Psoas muscle (tissue), 8 donors: ENCODE results near the gene NINL. TPM values are rescaled to one million over a fixed set of nuclear protein-coding genes. Genes with fewer than 3 reads are reported as not detected.

Experiments
- ATAC-seq, 4 donors: fragments of 200-7000 bp; cut with Tn5 transposase; one replicate each; pipeline ENCODE4 v1.9.1; 2020; ENCODE audit warnings: moderate library complexity in 3 of 4, mild to moderate bottlenecking in 2 of 4
- DNase-seq, 2 donors: peaks; one replicate each; pipeline ENCODE4 v3.0.0-alpha.2; 2020
- H3K27ac ChIP-seq: fragments of 200-600 bp; one replicate; pipeline ENCODE4 v1.8.0; 2022
- H3K27me3 ChIP-seq, 3 donors: fragments of 200-600 bp in 1 of 3; one replicate each; pipeline versions ENCODE4 v1.6.1 to v1.8.0; 2013 to 2022; ENCODE audit warnings: low read length in 2 of 3, mild to moderate bottlenecking in 2 of 3, moderate library complexity in 1 of 3; ENCODE audit not compliant: insufficient read depth in 3 of 3
- H3K36me3 ChIP-seq, 2 donors: fragments of 200-600 bp in 1 of 2; one replicate each; pipeline versions ENCODE4 v1.6.1 to v1.8.0; 2013 to 2022; ENCODE audit warnings: low read depth in 1 of 2, mild to moderate bottlenecking in 1 of 2, moderate library complexity in 1 of 2; ENCODE audit not compliant: insufficient read depth in 1 of 2
- H3K4me1 ChIP-seq: fragments of 200-600 bp; one replicate; pipeline ENCODE4 v1.8.0; 2022
- H3K4me3 ChIP-seq: fragments of 200-600 bp; one replicate; pipeline ENCODE4 v1.8.0; 2022; ENCODE audit warnings: mild to moderate bottlenecking
- H3K9me3 ChIP-seq: fragments of 200-600 bp; one replicate; pipeline ENCODE4 v1.8.0; 2022
- WGBS, 3 donors: extraction: QIAGEN DNeasy Blood & Tissue Kit; methylation state at CpG; one replicate each; pipeline versions ENCODE4 v1.1.6 to v1.1.7; 2013; 5-methylcytosine and 5-hydroxymethylcytosine counted together
- intact Hi-C, 2 donors: fragments of 100-400 bp; cut with DNase I; formaldehyde crosslinking; loops; one replicate each; pipeline versions ENCODE4 v1.11.0 to v1.14.2; 2022
- polyA plus RNA-seq, 3 donors: library from polyadenylated mRNA; stranded (reverse); fragments of 200-250 nt; gene quantifications; one replicate each; pipeline ENCODE4 v1.2.3, GENCODE V29; 2013
- total RNA-seq, 4 donors: library from RNA; stranded (reverse); fragmentation: NEBNext Ultra II Directional in 2 of 4; extraction: Animal tissue kit (Norgen Biotek cat#: 25700) in 2 of 4; gene quantifications; one replicate each; pipeline versions ENCODE4 v1.2.1 to v1.2.4, GENCODE V29; 2021 to 2023
- TF ChIP-seq, protein P1 (sequence below): fragments of 200-600 bp; IDR thresholded peaks from one replicate; pipeline ENCODE4 v1.8.0; 2022; ENCODE audit warnings: antibody characterized with exemption
- donor health status: healthy with polysubstance abuse.
- donor health status: DM: no; HTN: no; CAD: no; lungs with moderate emphysema.
- donor health status: Bipolar disorder and iron deficiency.
- donor health status: healthy.
- donor health status: DM: yes; HTN: yes; CAD: no.
- donor health status: DM: no; HTN: no; CAD: no.
- donor health status: DM: no; HTN: no; CAD: no.
- donor health status: DM: yes; HTN: yes; CAD: no.

The NINL gene
- total and polyA plus RNA-seq, 7 donors, result 0.22 to 1.3 (median 0.42) TPM

DNA sequence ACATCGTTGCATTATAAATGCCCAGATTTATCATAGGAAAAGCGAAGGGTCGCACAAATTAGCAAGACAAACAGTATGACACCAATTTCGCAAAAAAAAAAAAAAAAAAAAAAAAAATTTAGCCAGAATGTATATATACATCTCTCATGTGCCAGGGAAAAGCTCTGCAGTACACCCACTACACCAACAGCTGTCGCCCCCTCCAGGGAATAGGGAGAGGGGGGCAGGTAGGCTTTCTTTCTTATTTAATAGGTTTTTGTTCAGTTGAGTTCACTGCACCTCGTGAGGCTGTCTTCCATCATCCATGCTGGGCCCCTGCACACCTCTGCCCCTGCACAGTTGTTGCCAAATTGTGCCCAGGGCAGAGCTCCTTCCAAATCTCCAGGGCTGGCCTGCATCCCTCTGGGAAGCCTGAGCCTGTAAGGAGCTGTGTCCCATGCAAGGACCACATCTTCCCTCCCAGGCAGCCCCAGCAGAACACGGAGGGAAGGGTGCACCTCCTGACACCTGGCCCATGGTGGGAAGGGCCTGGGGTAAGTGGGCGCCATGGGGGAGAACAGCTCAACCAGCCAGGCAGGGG lies 85.4 kb downstream of the NINL start:
- TF ChIP-seq, protein P1, sequence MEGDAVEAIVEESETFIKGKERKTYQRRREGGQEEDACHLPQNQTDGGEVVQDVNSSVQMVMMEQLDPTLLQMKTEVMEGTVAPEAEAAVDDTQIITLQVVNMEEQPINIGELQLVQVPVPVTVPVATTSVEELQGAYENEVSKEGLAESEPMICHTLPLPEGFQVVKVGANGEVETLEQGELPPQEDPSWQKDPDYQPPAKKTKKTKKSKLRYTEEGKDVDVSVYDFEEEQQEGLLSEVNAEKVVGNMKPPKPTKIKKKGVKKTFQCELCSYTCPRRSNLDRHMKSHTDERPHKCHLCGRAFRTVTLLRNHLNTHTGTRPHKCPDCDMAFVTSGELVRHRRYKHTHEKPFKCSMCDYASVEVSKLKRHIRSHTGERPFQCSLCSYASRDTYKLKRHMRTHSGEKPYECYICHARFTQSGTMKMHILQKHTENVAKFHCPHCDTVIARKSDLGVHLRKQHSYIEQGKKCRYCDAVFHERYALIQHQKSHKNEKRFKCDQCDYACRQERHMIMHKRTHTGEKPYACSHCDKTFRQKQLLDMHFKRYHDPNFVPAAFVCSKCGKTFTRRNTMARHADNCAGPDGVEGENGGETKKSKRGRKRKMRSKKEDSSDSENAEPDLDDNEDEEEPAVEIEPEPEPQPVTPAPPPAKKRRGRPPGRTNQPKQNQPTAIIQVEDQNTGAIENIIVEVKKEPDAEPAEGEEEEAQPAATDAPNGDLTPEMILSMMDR, result no peak
- Histone ChIP-seq H3K9me3 (no peaks in the 10 kb centered on the region), H3K36me3 (no peaks in the 10 kb centered on the region), H3K27ac (no peak overlapping the region), H3K4me3 (no peak overlapping the region), H3K4me1 (no peaks in the 10 kb centered on the region), H3K27me3 (no peaks in the 10 kb centered on the region)
- 90 to 92% (median 90%) methylated on average over 8 of the region's 8 CpGs for WGBS, 3 donors
- intact Hi-C loops, result no loop called here
- ATAC-seq (no peak), DNase-seq (no peak)

DNA sequence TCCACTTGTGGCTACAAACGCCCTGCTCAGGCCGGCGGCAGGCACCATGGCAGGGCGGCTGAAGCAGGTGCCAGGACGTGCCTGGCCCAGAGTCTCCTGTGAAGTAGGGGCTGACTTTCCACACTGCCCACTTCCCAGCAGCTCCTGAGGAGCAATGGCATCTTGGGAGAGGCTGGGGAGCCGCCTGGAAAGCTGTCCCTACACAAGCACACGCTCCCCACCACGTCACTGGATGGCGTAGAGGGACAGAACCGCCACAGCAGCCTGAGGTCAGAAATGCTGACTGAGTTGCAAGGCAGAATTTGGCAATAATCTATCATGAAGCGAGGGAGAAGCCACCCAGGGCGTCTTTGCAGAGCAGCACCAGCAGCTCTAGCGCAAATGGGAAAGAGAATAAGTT lies 86.3 kb downstream of the NINL start:
- TF ChIP-seq, protein P1, result no peak
- H3K9me3 ChIP-seq, result no peaks in the 10 kb centered on the region
- no peak overlapping the region for H3K27ac ChIP-seq
- no peak for ATAC-seq
- 90 to 96% (median 93%) methylated on average over 13 of the region's 13 CpGs for WGBS, 3 donors
- no peak overlapping the region for H3K4me3 ChIP-seq
- H3K36me3 ChIP-seq, result no peaks in the 10 kb centered on the region
- no peak for DNase-seq
- H3K4me1 ChIP-seq, result no peaks in the 10 kb centered on the region
- no peaks in the 10 kb centered on the region for H3K27me3 ChIP-seq
- intact Hi-C loops, result no loop called here

DNA sequence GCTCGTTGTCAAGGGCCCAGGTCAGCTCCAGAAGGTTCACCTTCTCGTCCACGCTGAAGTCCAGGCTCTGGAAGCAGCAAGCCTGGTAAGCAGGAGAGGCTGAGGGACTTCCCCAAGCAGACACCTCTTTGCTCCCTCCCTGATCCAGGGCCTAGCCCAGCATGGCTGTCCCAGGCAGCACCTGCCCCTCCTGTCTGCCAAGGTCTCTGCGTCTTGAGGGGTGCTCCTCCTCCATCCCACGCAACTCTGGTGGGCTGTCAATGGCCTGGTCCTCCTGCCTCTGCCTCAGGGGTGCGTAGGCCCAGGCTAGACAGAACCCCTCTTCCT lies 87.1 kb downstream of the NINL start:
- H3K4me1 ChIP-seq, result no peaks in the 10 kb centered on the region
- H3K9me3 ChIP-seq, result no peaks in the 10 kb centered on the region
- TF ChIP-seq, protein P1, result no peak
- no peaks in the 10 kb centered on the region for H3K36me3 ChIP-seq
- intact Hi-C loops, result no loop called here
- H3K27me3 ChIP-seq, result no peaks in the 10 kb centered on the region
- ATAC-seq, result no peak
- H3K27ac ChIP-seq, result no peak overlapping the region
- no peak for DNase-seq
- WGBS, 3 donors, result 95 to 97% (median 96%) methylated on average over 6 of the region's 6 CpGs
- H3K4me3 ChIP-seq, result no peak overlapping the region

DNA sequence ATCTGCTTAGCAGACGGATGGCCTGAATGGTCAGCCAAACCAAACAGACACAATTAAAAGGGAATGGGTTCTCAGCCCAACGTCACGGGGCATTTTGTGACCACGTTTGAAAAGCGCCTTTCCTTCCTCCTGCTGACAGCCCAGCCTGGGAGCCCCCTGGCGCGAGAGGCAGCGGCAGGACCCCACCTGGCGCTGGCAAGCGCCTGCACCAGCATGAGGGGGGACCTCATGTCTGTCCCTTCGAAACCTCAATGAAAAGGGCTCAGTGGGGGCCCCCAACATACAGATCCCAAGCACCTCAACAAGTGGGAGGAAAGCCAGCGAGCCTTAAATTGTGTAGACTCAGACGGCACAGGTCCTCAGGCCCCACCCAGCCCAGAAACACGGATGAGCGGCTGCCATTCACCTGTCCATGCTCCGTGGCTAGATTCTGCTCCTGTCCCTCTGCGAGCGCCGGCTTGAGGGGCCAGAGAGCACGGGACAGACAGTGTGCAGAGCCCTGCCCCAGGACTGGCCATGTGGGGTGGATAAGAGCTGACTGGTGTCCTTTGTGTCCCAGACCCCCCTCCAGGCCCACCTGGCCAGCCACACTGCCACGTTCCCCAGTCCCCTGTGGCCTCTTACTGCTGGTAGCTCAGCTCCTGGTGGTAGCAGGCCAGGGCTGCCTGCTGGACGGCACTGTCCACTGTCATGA lies 87.6 kb downstream of the NINL start:
- H3K4me3 ChIP-seq, result no peak overlapping the region
- DNase-seq, result no peak
- H3K9me3 ChIP-seq, result no peaks in the 10 kb centered on the region
- no peaks in the 10 kb centered on the region for H3K4me1 ChIP-seq
- H3K27me3 ChIP-seq, result no peaks in the 10 kb centered on the region
- intact Hi-C loops, result no loop called here
- no peak for ATAC-seq
- WGBS, 3 donors, result 89 to 92% (median 92%) methylated on average over 22 of the region's 22 CpGs
- H3K27ac ChIP-seq, result no peak overlapping the region
- TF ChIP-seq, protein P1, result no peak
- H3K36me3 ChIP-seq, result no peaks in the 10 kb centered on the region

DNA sequence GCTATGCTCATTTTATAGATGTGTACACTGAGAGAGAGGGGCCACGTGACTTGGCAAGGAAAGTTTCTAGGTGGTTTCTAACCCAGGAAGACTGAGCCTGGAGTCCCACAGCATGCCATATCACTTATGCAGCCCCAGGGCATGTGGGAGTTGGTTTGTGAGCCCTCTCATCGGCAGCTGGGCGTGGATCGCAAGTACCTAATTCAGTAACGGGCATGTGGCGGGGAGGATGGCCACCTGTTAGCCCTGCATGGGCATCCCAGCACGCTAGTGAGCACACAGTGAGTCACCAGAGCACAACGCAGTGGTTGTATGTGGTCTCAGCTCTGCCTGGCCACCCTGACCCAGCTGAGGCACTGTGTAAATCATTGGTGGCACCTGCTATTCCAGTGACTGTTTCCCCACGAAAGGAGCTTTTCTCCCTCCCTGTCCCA lies 88.3 kb downstream of the NINL start:
- DNase-seq (no peak), ATAC-seq (peak in 1 of 4 donors; percentile 44)
- no peaks in the 10 kb centered on the region for H3K36me3 ChIP-seq
- TF ChIP-seq, protein P1, result no peak
- H3K27me3 ChIP-seq, result no peaks in the 10 kb centered on the region
- no peaks in the 10 kb centered on the region for H3K4me1 ChIP-seq
- no peak overlapping the region for H3K27ac ChIP-seq
- 62 to 73% (median 69%) methylated on average over 9 of the region's 9 CpGs for WGBS, 3 donors
- intact Hi-C loops, result no loop called here
- no peaks in the 10 kb centered on the region for H3K9me3 ChIP-seq
- no peak overlapping the region for H3K4me3 ChIP-seq
